Effector memory CD8-positive, alpha-beta T cell (primary cell): ENCODE measurements around the gene NFKBIZ.

Experiments used
- ATAC-seq: fragments of 150-1000 bp; cut with Tn5 transposase; replicated peaks from 2 replicates; pipeline ENCODE4 v1.10.0; 2021; ENCODE audit warnings: mild to moderate bottlenecking, moderate library complexity
- DNase-seq, 3 experiments: peaks; one replicate each; pipeline ENCODE4 v3.0.0; 2021
- H3K27ac Mint-ChIP-seq, 2 donors: one replicate each; pipeline ENCODE4 v1.8.0; 2022; ENCODE audit warnings: mild to moderate bottlenecking in 2 of 2, mixed read lengths in 2 of 2, moderate library complexity in 2 of 2
- H3K27me3 Mint-ChIP-seq, 2 donors: one replicate each; pipeline ENCODE4 v1.8.0; 2022; ENCODE audit warnings: mixed read lengths in 2 of 2
- H3K36me3 Mint-ChIP-seq: one replicate; pipeline ENCODE4 v1.8.0; 2022; ENCODE audit warnings: mild to moderate bottlenecking, moderate library complexity, mixed read lengths; ENCODE audit not compliant: insufficient read depth
- H3K4me1 Mint-ChIP-seq, 2 donors: one replicate each; pipeline ENCODE4 v1.8.0; 2022; ENCODE audit warnings: low read depth in 2 of 2, mixed read lengths in 2 of 2
- H3K4me3 Mint-ChIP-seq, 2 donors: one replicate each; pipeline ENCODE4 v1.8.0; 2022; ENCODE audit warnings: mild to moderate bottlenecking in 2 of 2, mixed read lengths in 2 of 2, moderate library complexity in 2 of 2
- H3K9me3 Mint-ChIP-seq, 2 donors: one replicate each; pipeline ENCODE4 v1.8.0; 2022; ENCODE audit warnings: mixed read lengths in 2 of 2

NFKBIZ gene

DNA sequence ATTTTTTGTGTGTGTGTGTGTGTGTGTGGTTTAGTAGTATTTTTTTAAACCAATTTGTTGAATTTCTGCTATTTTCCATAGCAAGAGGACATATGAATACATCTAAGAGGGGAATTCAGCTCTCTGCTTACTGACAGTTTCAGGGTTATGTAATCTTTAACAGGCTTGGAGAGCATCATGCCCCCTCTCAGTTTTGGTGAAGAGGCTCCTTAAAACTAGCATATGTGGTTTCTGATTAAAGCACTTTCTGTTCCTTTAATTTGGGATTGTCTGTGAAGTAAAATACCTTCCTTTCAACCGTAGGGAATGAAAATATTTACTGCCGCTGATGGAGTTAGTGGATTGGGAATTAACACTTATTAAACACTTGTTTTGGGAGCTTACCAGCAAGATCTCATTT lies 19.4 kb upstream of the NFKBIZ start:
- H3K9me3 Mint-ChIP-seq, result no peaks in the 10 kb centered on the region
- no peak for ATAC-seq

DNA sequence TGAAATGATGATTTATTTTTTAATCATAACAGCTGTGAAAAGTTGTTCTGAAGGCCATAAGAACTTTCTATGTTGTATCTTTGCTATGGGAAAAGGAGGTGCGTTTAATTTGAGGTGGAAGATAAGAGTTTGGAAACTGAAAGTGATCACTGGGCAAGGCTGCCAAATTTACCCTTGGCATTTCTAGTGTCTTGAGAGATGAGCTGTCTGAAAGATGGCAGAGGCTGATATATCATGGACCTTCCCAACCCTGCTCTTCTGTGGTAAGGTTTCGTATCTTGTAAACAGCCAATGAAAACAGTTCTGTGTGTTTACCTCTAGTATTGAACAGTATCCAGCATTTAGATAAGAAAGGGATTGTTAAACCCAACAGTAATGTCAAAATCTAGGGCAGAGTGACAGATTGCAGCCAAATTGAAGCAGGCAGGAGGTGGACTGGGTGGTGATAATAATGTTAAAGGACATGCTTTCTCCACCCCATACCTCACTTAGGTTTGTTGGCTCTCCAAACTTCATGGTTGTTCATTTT lies 15.8 kb upstream of the NFKBIZ start:
- no peak for DNase-seq
- Mint-ChIP-seq H3K36me3 (peaks cover 7% of the 10 kb centered on the region), H3K9me3 (no peaks in the 10 kb centered on the region), H3K4me1 (peaks cover 30 to 33% of the 10 kb centered on the region in 2 donors), H3K4me3 (no peak overlapping the region), H3K27me3 (no peaks in the 10 kb centered on the region), H3K27ac (peak overlapping the region in 1 of 2 donors; percentile 13)
- no peak for ATAC-seq

More for the DNA sequence above, 19.4 kb upstream of the NFKBIZ start:
- Mint-ChIP-seq H3K4me3 (peak overlapping the region; percentile 90 to 91), H3K4me1 (peaks cover 40 to 48% of the 10 kb centered on the region in 2 donors), H3K36me3 (peaks cover 22% of the 10 kb centered on the region), H3K27me3 (no peaks in the 10 kb centered on the region), H3K27ac (peak overlapping the region; percentile 96 to 97)
- no peak for DNase-seq

DNA sequence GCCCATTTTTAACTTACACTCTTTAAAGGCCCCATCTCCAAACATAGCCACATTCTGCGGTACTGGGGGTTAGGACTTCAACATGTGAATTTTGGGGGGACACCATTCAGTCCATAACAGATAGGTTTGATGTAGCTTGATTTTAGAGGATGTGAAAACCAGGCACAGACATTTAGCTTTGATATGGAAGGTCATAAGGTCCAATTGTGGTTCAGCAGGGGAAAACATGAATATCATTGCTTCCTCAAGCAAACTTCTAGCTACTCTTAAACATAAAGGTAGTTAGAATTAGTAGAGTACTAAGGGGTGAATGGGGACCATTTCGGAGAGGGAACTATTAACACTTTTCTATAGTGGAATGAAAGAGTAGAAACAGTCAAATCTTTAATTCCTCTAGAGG lies 13.6 kb upstream of the NFKBIZ start:
- ATAC-seq, result no peak
- no peaks in the 10 kb centered on the region for H3K36me3 Mint-ChIP-seq
- H3K4me1 Mint-ChIP-seq, result peaks cover 14 to 20% of the 10 kb centered on the region in 2 donors
- H3K9me3 Mint-ChIP-seq, result no peaks in the 10 kb centered on the region
- no peak for DNase-seq
- H3K27me3 Mint-ChIP-seq, result no peaks in the 10 kb centered on the region
- peak overlapping the region in 1 of 2 donors; percentile 7 for H3K27ac Mint-ChIP-seq
- H3K4me3 Mint-ChIP-seq, result no peak overlapping the region

- Mint-ChIP-seq H3K36me3 (no peaks in the 10 kb centered on the region), H3K4me3 (no peak overlapping the region), H3K4me1 (peaks cover 14 to 20% of the 10 kb centered on the region in 2 donors), H3K27me3 (no peaks in the 10 kb centered on the region), H3K9me3 (no peaks in the 10 kb centered on the region), H3K27ac (peak overlapping the region in 1 of 2 donors; percentile 7)
- ATAC-seq, result no peak
- no peak for DNase-seq
These were observed 13.2 kb upstream of the NFKBIZ start for GRCh38 chr3:101836160-101836559.

DNA sequence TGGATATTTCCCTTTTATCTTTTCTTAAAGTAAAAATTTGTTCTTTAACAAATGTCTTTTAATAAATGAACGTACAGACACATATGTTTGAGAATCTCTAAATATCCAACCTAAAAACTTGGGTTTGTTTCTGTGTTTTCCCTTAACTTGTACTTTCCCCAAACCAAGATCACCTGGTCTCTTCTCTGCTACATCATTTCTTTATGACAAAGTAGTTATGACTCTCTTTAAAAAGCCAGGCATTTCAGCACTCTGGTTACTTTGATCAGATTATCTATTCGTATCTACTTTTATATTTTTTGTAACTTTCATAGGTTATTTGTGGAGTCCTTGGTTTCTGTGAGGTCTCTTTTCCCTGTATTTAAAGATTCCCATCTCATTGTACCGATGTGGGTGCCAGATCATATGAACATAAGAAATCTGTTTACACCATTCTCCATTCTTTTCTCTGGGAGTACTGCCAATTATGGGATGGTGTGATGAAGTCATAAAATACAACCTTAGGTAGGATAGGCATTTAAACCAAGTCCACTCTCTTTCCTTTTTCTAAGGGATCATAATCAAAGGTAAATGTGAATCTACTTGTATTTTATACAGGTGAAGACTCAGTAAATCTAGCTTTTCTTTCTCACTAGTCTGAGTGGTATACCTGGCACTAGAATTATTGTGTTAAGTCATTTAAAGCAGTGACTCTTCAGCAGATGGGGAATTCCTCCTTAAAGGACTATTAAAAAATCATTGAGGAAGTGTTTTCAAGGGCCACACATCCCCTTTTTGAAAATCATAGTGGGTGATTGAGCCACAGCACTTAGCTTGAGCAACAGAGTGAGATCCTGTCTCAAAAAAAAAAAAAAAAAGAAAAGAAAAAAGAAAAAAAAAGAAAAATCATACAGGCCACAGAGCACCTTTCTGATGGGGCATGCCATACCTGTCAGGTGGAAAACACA lies 12.4 kb upstream of the NFKBIZ start:
- Mint-ChIP-seq H3K27me3 (no peaks in the 10 kb centered on the region), H3K4me1 (peaks cover 14 to 20% of the 10 kb centered on the region in 2 donors), H3K4me3 (no peak overlapping the region), H3K36me3 (no peaks in the 10 kb centered on the region), H3K9me3 (no peaks in the 10 kb centered on the region), H3K27ac (peak overlapping the region in 1 of 2 donors; percentile 5)
- ATAC-seq, result no peak
- DNase-seq, result no peak

DNA sequence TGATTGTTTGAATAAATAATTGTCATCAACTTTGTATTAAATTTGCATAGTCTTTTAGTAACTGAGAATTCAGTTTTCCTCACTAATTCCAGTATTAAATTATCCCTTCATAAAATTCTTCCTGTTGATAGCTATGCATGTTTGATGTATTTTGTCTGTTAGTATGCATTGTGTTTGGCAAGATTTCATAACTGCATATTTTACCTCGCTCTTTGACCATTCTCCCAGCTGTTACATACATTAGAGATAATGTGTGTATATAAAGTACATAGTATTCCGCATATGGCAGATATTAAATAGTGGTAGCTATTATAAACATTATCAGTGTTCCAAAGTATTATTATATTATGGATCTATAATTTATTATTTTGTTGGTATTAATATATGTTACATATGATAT lies 10.6 kb upstream of the NFKBIZ start:
- ATAC-seq, result no peak
- DNase-seq, result no peak
- no peaks in the 10 kb centered on the region for H3K9me3 Mint-ChIP-seq
- H3K4me3 Mint-ChIP-seq, result no peak overlapping the region
- H3K36me3 Mint-ChIP-seq, result no peaks in the 10 kb centered on the region
- peaks cover 12 to 14% of the 10 kb centered on the region in 2 donors for H3K4me1 Mint-ChIP-seq
- H3K27me3 Mint-ChIP-seq, result no peaks in the 10 kb centered on the region
- H3K27ac Mint-ChIP-seq, result no peak overlapping the region

GRCh38 chr3:101840066-101840465 lies 9.2 kb upstream of the NFKBIZ start:
- peaks cover 1 to 3% of the 10 kb centered on the region in 2 donors for H3K4me1 Mint-ChIP-seq
- DNase-seq (no peak), ATAC-seq (no peak)
- H3K9me3 Mint-ChIP-seq, result no peaks in the 10 kb centered on the region
- H3K4me3 Mint-ChIP-seq, result no peak overlapping the region
- no peaks in the 10 kb centered on the region for H3K27me3 Mint-ChIP-seq
- no peaks in the 10 kb centered on the region for H3K36me3 Mint-ChIP-seq
- no peak overlapping the region for H3K27ac Mint-ChIP-seq

DNA sequence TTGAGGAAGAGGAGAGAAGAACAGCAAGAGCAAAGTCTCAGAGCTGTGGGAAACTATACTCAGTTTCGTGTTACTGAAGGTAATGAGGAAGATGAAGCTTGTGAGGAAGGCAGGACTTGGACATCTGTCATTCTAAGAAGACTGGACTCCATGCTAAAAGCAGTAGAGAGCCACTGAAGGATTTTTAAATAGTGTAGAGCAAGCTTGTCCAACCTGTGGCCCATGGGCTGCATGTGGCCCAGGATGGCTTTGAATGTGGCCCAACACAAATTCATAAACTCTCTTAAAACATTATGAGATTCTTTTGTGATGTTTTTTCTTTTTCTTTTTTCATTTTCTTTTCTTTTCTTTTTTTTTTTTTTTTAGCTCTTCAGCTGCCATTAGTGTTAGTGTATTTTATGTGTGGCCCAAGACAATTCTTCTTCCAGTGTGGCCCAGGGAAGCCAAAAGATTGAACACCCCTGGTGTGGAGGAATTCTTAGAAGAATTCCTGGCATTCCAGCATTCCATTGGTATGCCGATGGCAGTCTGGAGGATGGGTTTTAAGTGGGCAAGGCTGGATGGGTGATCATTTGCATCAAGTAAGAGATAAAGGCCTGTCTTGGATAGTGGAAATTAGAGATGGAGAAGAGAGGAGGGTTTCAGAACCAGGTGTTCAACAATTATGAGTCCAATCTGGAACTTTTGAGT lies 6.9 kb upstream of the NFKBIZ start:
- H3K27me3 Mint-ChIP-seq, result no peaks in the 10 kb centered on the region
- peaks cover 0 to 1% of the 10 kb centered on the region in 2 donors for H3K4me1 Mint-ChIP-seq
- no peaks in the 10 kb centered on the region for H3K36me3 Mint-ChIP-seq
- no peak overlapping the region for H3K27ac Mint-ChIP-seq
- H3K9me3 Mint-ChIP-seq, result no peaks in the 10 kb centered on the region
- H3K4me3 Mint-ChIP-seq, result no peak overlapping the region
- no peak for ATAC-seq
- no peak for DNase-seq

DNA sequence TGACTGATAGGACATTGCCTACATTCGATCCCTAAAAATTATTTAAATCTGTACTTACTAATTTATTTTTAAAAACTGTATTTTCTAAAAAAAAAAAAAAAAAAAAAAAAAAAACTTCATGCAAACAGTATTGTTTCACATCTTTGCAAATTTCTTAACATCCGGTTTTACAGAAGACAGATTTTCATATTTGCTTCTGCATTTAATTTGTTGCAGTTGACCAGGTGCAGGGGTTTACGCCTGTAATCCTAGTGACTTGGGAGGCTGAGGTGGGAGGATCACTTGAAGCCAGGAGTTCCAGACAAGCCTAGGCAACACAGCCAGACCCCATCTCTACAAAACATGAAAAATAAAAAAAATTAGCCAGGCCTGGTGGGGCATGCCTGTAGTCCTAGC lies 6.4 kb upstream of the NFKBIZ start:
- peaks cover 0 to under 1% of the 10 kb centered on the region in 2 donors for H3K4me1 Mint-ChIP-seq
- H3K27ac Mint-ChIP-seq, result no peak overlapping the region
- no peaks in the 10 kb centered on the region for H3K36me3 Mint-ChIP-seq
- no peak overlapping the region for H3K4me3 Mint-ChIP-seq
- H3K27me3 Mint-ChIP-seq, result no peaks in the 10 kb centered on the region
- ATAC-seq, result no peak
- H3K9me3 Mint-ChIP-seq, result no peaks in the 10 kb centered on the region
- no peak for DNase-seq

GRCh38 chr3:101845425-101845824 lies 3.9 kb upstream of the NFKBIZ start:
- DNase-seq (no peak), ATAC-seq (no peak)
- H3K27ac Mint-ChIP-seq, result no peak overlapping the region
- no peak overlapping the region for H3K4me3 Mint-ChIP-seq
- no peaks in the 10 kb centered on the region for H3K27me3 Mint-ChIP-seq
- peaks cover 5 to 7% of the 10 kb centered on the region in 2 donors for H3K4me1 Mint-ChIP-seq
- H3K36me3 Mint-ChIP-seq, result peaks cover 16% of the 10 kb centered on the region
- no peaks in the 10 kb centered on the region for H3K9me3 Mint-ChIP-seq

GRCh38 chr3:101846709-101847108 lies 2.6 kb upstream of the NFKBIZ start:
- Mint-ChIP-seq H3K27ac (no peak overlapping the region), H3K4me1 (peaks cover 17 to 18% of the 10 kb centered on the region in 2 donors), H3K4me3 (no peak overlapping the region), H3K9me3 (no peaks in the 10 kb centered on the region), H3K27me3 (no peaks in the 10 kb centered on the region), H3K36me3 (peaks cover 29% of the 10 kb centered on the region)
- no peak for DNase-seq
- no peak for ATAC-seq

DNA sequence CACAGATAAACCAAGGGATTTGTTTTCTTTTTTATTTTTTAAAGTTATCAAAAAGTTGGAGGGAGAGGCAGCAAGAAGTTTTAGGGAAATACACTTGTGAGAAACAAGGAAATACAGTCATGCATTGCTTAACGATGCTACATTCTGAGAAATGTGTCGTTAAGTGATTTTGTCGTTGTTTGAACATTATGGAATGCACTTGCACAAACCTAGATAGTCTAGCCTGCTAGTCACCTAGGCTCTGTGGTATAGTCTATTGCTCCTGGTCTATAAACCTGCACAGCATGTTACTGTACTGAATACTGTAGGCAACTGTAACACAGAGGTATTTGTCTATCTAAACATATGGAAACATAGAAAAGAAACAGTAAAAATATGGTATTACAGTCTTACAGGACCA lies 2.0 kb upstream of the NFKBIZ start:
- no peak overlapping the region for H3K4me3 Mint-ChIP-seq
- H3K9me3 Mint-ChIP-seq, result no peaks in the 10 kb centered on the region
- no peaks in the 10 kb centered on the region for H3K27me3 Mint-ChIP-seq
- ATAC-seq (no peak), DNase-seq (no peak)
- H3K36me3 Mint-ChIP-seq, result peaks cover 35% of the 10 kb centered on the region
- peak overlapping the region in 1 of 2 donors; percentile 73 for H3K27ac Mint-ChIP-seq
- peaks cover 23 to 24% of the 10 kb centered on the region in 2 donors for H3K4me1 Mint-ChIP-seq

DNA sequence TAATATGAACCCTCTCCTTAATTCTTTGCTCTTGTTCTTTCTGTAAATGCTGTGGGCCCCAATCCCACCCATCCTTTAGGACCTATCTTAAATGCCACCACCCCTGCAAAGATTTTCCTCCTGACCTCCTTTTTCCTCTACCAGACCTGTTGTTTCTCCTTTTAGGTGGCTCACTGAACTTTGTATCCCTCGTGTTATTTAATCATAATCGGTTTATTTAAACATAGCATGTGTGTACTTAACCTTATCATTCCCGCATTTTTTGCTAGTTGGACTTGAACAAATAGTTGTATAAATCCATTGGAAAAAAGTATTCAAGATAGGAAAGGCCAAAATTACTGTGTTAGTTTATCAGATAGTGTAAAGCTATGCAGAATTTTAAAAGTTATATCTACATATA lies 988 bp upstream of the NFKBIZ start:
- peaks cover 45% of the 10 kb centered on the region for H3K36me3 Mint-ChIP-seq
- H3K9me3 Mint-ChIP-seq, result no peaks in the 10 kb centered on the region
- peaks cover 27 to 30% of the 10 kb centered on the region in 2 donors for H3K4me1 Mint-ChIP-seq
- peak overlapping the region; percentile 99 to 100 for H3K27ac Mint-ChIP-seq
- H3K4me3 Mint-ChIP-seq, result peak overlapping the region; percentile 78 to 98
- H3K27me3 Mint-ChIP-seq, result no peaks in the 10 kb centered on the region
- no peak for ATAC-seq
- no peak for DNase-seq
